Pancreas (tissue), 10 donors: ENCODE measurements around the gene APOC3. TPM values are rescaled to one million over a fixed set of nuclear protein-coding genes. Genes with fewer than 3 reads are reported as not detected.

Experiments used
- ATAC-seq, 4 donors: fragments of 200-7000 bp; cut with Tn5 transposase; one replicate each; pipeline versions ENCODE4 v1.8.0 to v1.9.1; 2020; ENCODE audit warnings: mild to moderate bottlenecking in 4 of 4, moderate library complexity in 4 of 4
- DNase-seq, 6 donors: peaks; one replicate each; pipeline ENCODE4 v3.0.0-alpha.2; 2020
- FAIRE-seq: peaks from 2 replicates; lab custom pipeline; 2012; peaks lifted over from hg19 to GRCh38; lab: Jason Lieb, UNC
- H3K27ac ChIP-seq, 4 donors: fragments of 200-600 bp; sonication (generic); 1 replicate in 3 of 4; 2 replicates in 1 of 4; pipeline versions ENCODE4 v1.5.0 to v1.8.0; 2020
- H3K27me3 ChIP-seq, 4 donors: fragments of 200-600 bp; one replicate each; pipeline ENCODE4 v1.8.0; 2021
- H3K36me3 ChIP-seq, 3 donors: fragments of 200-600 bp; sonication (generic) in 1 of 3; one replicate each; pipeline versions ENCODE4 v1.5.0 to v1.8.0; 2020 to 2021
- H3K4me1 ChIP-seq, 3 donors: fragments of 200-600 bp; one replicate each; pipeline ENCODE4 v1.8.0; 2021
- H3K4me3 ChIP-seq, 4 donors: fragments of 200-600 bp; sonication (generic) in 2 of 4; one replicate each; pipeline versions ENCODE4 v1.5.0 to v1.8.0; 2020 to 2021
- H3K9me3 ChIP-seq, 4 donors: fragments of 200-600 bp; one replicate each; pipeline ENCODE4 v1.8.0; 2021
- CTCF ChIP-seq, 4 donors: fragments of 200-600 bp; sonication (generic) in 3 of 4; IDR thresholded peaks; one replicate each; pipeline versions ENCODE4 v1.5.0 to v1.8.0; 2021; ENCODE audit warnings: antibody characterized with exemption in 4 of 4
- WGBS, 2 donors: extraction: QIAGEN DNeasy Blood & Tissue Kit; methylation state at CpG; one replicate each; pipeline ENCODE4 v1.1.7; 2013; 5-methylcytosine and 5-hydroxymethylcytosine counted together
- intact Hi-C, 3 donors: fragments of 100-400 bp; cut with DNase I; formaldehyde crosslinking; loops; one replicate each; pipeline versions ENCODE4 v1.11.1 to v1.14.2; 2022
- polyA plus RNA-seq, 2 donors: library from polyadenylated mRNA; stranded (reverse); fragments of 200-250 nt; gene quantifications; one replicate each; pipeline ENCODE4 v1.2.3, GENCODE V29; 2013
- total RNA-seq, 6 donors: library from RNA; stranded (reverse); fragmentation: NEBNext Ultra II Directional in 4 of 6; extraction: Animal tissue kit (Norgen Biotek cat#: 25700) in 4 of 6; gene quantifications; one replicate each; pipeline versions ENCODE4 v1.2.1 to v1.2.4, GENCODE V29; 2021 to 2023
- donor health status: healthy with polysubstance abuse.
- donor health status: DM: no; HTN: no; CAD: no; lungs with moderate emphysema.
- donor health status: DM: no; HTN: no; CAD: no.
- donor health status: control.
- donor health status: control.
- donor health status: Bipolar disorder and iron deficiency.
- donor health status: DM: yes; HTN: yes; CAD: no.
- donor health status: DM: no; HTN: no; CAD: no.
- donor health status: DM: no; HTN: no; CAD: no.
- donor health status: DM: yes; HTN: yes; CAD: no.

The APOC3 gene
- total and polyA plus RNA-seq, 8 donors = 2.9 to 3.7 TPM; not detected in 6

GRCh38 chr11:116840746-116841296 is 11.1 kb downstream of the APOC3 start:
- no peak for ATAC-seq
- Histone ChIP-seq H3K27me3 (no peaks in the 10 kb centered on the region), H3K4me1 (peaks cover 0 to 3% (median 0%) of the 10 kb centered on the region in 3 donors), H3K4me3 (no peak overlapping the region), H3K9me3 (no peaks in the 10 kb centered on the region), H3K27ac (no peak overlapping the region), H3K36me3 (peaks cover 0 to 12% (median 0%) of the 10 kb centered on the region in 3 donors)
- TF ChIP-seq CTCF (IDR thresholded peaks at IDR 0.05) = no peak
- WGBS, 2 donors = 72 to 79% methylated on average over 9 of the region's 9 CpGs
- intact Hi-C loops = no loop called here
- no peak for DNase-seq
- no peak for FAIRE-seq

DNA sequence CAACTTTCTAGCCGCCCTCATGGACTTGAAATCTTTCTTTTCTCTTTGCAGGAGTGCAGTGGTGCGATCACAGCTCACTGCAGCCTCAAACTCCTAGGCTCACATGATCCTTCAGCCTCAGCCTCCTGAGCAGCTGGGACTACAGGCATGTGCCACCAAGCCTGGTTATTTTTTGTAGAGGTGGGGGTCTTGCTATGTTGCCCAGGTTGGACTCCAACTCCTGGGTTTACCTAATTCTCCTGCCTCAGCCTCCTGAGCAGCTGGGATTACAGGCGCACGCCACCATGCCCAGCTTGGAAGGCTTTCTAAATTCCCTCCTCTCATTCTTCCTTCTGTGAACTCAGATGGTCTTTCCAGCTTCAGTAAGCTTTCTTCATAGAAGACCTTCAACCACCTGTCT is 12.4 kb downstream of the APOC3 start:
- no peaks in the 10 kb centered on the region for H3K27me3 ChIP-seq
- no peak for FAIRE-seq
- H3K4me3 ChIP-seq = no peak overlapping the region
- ATAC-seq = no peak
- intact Hi-C loops = no loop called here
- 98 to 99% methylated on average over 4 of the region's 4 CpGs for WGBS, 2 donors
- peaks cover 0 to 25% (median 8%) of the 10 kb centered on the region in 3 donors for H3K36me3 ChIP-seq
- TF ChIP-seq CTCF (IDR thresholded peaks at IDR 0.05) = no peak
- H3K4me1 ChIP-seq = no peaks in the 10 kb centered on the region
- no peaks in the 10 kb centered on the region for H3K9me3 ChIP-seq
- no peak overlapping the region for H3K27ac ChIP-seq
- DNase-seq = no peak

GRCh38 chr11:116842909-116843308 is 13.2 kb downstream of the APOC3 start:
- H3K36me3 ChIP-seq = peaks cover 0 to 32% (median 15%) of the 10 kb centered on the region in 3 donors
- FAIRE-seq = no peak
- WGBS, 2 donors = 89 to 91% methylated on average over 4 of the region's 4 CpGs
- peak in 1 of 4 donors; percentile 16 for ATAC-seq
- H3K4me1 ChIP-seq = no peaks in the 10 kb centered on the region
- no peak for DNase-seq
- H3K9me3 ChIP-seq = no peaks in the 10 kb centered on the region
- H3K27ac ChIP-seq = no peak overlapping the region
- H3K4me3 ChIP-seq = no peak overlapping the region
- H3K27me3 ChIP-seq = no peaks in the 10 kb centered on the region
- TF ChIP-seq CTCF (IDR thresholded peaks at IDR 0.05) = no peak
- intact Hi-C loops = no loop called here

- Histone ChIP-seq H3K27ac (no peak overlapping the region), H3K9me3 (no peaks in the 10 kb centered on the region), H3K4me3 (no peak overlapping the region), H3K4me1 (no peaks in the 10 kb centered on the region), H3K36me3 (peaks cover 0 to 37% (median 15%) of the 10 kb centered on the region in 3 donors), H3K27me3 (no peaks in the 10 kb centered on the region)
- no peak for TF ChIP-seq CTCF (IDR thresholded peaks at IDR 0.05)
- intact Hi-C loops = no loop called here
- no peak for DNase-seq
- no peak for FAIRE-seq
- ATAC-seq = no peak
- WGBS, 2 donors = 89 to 94% methylated on average over 9 of the region's 9 CpGs
Observed at GRCh38 chr11:116843661-116844060, 14.0 kb downstream of the APOC3 start.

- FAIRE-seq (no peak), DNase-seq (no peak), ATAC-seq (no peak)
- Histone ChIP-seq H3K36me3 (peaks cover 0 to 45% (median 15%) of the 10 kb centered on the region in 3 donors), H3K27me3 (no peaks in the 10 kb centered on the region), H3K9me3 (no peaks in the 10 kb centered on the region), H3K4me3 (no peak overlapping the region), H3K27ac (no peak overlapping the region), H3K4me1 (no peaks in the 10 kb centered on the region)
- WGBS, 2 donors = 93 to 95% methylated on average over 4 of the region's 4 CpGs
- intact Hi-C loops = no loop called here
- no peak for TF ChIP-seq CTCF (IDR thresholded peaks at IDR 0.05)
Observed at GRCh38 chr11:116844722-116845121, 15.0 kb downstream of the APOC3 start.
